Activated CD4-positive, CD25-positive, alpha-beta regulatory T cell treated with anti-CD3 and anti-CD28 coated beads, Interleukin-2, amount 50 U/mL, for 72 hours (primary cell): ENCODE measurements around the gene LAMB4.

Experiments used
- DNase-seq: peaks from one replicate; pipeline ENCODE4 v3.0.0; 2021

The LAMB4 gene

DNA sequence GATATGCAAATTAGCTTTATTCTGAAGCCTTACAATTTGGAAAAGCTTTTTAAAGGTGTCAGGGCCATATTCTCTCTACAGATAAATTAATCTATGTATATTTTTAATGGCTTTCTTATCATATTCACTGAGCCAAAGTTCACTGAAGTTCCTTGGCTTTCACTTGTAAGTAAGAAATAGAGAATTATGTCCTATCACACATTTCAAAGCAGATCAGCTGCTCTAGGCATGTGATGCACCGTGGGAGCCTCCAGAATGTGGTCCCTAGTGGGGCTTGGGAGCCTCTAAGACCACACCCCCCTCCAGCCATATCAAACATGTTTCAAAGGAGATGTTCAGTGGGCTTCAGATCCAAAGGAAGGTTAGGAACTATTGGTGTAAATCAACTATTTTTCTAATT is 51.5 kb downstream of the LAMB4 start:
- no peak for DNase-seq

DNA sequence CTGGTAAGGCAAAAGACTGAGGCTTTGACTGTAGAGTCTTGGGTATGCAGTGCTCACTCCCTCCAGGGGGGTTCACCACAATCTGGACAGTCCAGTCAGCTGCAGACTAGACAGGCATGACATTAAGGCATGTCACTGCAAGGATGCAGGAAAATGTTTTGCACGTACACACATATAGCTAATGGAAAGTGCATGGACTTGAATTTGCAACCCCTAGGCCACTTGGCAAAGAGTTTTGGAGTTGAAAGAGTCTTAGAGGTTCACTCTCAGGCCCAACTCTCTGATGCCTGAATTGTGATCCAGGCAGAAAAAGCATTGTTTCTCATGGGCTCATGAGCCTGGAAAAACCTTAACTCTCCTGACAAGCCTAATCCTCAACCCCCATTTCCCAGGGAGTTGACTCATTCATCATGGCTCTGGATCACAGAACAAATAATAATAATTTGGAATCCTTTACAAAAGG is 51.9 kb downstream of the LAMB4 start:
- DNase-seq = no peak

DNA sequence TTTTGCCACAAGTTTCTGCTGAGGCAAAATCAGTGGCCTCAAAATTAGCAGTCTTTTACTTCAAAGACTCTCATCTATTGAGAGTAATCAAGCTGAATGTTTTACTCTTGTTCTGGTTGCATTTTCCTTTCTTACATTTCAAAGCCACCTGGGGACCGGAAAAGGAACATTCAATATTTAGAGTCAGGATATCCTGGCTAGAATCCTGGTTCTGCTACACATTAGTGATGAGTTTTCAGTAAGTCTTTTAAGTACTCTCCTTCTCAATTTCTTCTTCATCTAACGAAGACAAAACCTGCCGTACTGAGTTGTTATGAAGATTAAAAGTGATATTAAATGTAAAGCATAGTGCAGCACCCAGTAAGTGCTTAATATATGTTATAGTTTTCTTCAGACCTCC is 52.5 kb downstream of the LAMB4 start:
- no peak for DNase-seq

DNA sequence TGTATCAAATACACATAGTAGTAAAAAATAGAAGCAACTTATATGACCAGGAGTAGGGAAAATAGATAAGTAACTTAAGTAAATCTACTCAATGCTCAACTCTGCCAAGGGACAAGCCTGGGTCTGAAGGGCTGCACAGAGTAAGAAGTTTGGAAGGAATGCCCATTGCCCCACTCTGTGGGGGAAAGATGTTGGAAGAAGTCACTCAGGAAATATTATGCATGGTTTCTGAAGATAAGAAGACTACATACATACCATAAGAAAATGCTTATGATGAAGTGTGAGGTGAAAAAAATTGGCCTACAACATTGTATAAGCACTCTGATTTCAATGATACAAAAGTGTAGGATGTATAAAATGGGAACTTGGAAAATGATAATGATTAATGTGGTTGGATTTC is 54.0 kb downstream of the LAMB4 start:
- DNase-seq = no peak

DNA sequence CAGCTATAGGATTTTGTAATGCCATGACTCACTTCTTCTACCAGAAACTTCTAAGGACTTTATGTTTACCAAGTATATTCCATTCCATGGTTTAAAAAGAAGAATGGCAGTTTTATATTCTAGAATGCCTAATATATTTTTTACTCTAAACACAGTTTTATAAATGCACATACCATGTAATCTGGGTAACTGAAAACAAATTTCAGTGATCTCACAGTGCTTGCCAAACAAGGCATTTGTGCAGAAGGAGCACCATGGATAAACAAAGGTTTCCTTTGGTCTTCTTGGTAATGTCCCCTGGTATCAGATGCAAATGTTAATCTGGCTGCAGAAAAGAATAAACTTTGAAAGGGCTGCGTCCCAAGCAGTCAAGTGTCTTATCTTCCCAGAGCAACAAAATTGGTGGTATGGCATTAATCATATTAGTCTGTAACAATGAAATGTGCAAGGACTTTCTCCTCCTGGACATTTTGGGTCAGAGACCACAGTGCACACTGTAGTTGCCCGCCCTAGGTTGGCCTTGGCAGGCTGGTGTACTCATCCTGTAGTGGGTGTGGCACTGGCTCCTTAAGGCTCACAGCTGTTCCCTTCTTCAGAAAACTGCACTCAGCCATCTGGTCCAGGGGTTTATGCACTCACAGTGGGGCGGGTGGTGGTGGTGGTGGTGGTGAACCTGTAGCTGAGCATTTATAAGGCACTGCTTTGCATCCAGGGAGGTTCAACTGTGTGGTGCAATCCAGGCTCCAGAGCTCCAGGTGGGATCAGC is 56.7 kb downstream of the LAMB4 start:
- no peak for DNase-seq

DNA sequence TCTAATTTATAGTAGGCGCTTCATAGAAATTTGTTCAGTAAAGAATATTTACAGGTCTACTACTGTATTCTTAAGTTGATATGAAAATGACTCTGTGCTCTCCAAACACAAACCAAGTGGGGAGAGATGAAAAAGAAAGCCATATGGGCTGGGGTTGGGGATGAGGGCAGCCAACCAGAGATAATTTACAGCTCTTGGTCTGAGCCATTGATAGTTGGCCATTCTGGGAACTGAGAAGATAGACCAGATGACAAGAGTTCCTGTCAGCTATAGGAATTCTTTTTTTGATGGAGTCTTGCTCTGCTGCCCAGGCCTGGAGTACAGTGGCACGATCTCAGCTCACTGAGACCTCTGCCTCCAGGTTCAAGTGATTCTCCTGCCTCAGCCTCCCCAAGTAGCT is 57.4 kb downstream of the LAMB4 start:
- no peak for DNase-seq

DNA sequence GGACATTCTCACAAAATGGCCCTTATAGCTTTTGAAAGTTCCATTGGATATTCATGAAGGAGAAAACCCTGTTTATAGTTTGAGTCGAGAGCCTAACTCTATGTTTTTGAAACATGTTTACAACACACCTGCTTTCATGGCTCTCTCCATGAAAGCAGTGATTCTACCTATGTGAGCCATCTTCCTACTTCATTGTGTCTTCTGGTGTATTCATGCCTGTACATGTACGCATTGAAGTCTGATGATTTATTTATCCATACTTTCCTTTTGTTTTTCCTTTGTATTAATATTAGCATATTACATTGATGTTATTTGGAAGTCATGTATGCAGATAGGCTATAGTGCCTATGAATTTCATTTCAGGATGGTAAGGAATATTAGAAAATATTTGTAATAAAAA is 58.0 kb downstream of the LAMB4 start:
- DNase-seq = no peak

DNA sequence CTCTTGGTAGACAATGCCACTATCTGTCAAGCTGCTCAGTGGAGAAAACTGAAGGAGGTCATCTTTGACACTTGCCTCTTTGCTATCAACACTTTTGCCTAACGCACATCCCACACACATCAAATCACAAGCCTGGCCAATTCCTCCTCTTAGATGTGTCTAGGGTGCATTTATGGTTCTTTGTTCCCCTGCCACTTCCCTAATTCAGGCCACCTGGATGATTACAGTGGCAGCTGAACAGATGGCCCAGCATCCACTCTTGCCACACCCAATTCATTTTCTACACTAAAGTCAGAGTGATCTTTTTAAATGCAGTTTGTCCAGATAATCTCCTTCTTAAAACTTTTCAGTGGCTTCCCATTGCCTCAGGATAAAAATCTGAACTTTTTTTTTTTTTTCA is 58.6 kb downstream of the LAMB4 start:
- no peak for DNase-seq

DNA sequence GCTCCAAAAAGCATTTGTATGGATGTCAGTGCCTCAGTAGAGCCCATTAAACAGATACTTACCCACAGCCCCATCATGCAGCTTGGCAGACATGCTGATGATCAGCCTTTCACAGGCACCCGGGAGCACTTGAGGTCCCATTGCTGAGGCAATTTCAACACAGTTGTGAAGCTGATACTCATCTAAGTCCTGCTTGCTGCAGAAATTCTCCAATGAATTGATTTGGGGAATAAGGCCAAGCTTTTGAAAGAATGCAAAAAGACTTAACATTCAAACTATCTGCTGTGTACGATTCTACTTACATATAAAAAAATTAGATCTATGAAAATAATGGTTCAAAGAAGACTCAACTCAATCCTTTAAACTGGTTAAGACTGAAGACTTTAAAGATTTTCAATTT is 60.5 kb downstream of the LAMB4 start:
- no peak for DNase-seq

DNA sequence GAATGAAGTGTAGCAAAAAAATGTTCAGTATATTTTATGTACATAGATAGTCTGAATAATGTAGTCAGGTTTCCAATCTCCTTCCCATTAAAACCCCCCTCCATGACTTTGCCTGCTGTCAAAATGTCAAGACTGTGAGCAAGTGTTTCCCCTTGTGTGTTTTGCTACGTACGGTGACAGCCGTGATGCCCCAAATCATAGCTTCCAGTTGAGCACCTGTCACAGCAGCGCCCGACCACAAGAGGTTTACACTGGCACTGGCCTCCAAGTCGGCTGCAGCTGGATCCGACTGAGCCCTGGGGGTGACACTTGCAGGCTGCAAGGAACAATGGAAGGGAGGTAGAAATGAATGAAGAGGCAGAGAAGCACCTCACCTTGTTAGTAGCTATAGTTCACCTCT is 62.3 kb downstream of the LAMB4 start:
- DNase-seq = no peak

DNA sequence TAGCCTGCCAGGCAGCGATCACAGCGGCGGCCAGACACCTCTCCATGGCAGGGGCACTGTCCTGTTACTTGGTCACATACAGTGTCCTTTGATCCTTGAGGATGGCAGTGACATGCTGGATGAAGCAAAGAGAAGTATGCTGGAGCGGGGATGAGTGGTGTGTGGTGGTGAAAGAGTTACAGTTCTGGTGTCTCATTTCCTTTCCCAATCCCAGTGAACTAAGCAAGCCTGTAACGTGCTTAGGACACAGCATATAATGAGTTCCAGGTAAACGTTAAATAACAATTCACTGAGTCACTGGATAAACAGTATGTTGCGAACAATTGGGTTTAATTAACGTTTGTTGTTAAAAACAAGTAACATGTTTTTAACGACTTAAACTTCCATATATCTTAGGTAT is 63.7 kb downstream of the LAMB4 start:
- no peak for DNase-seq

DNA sequence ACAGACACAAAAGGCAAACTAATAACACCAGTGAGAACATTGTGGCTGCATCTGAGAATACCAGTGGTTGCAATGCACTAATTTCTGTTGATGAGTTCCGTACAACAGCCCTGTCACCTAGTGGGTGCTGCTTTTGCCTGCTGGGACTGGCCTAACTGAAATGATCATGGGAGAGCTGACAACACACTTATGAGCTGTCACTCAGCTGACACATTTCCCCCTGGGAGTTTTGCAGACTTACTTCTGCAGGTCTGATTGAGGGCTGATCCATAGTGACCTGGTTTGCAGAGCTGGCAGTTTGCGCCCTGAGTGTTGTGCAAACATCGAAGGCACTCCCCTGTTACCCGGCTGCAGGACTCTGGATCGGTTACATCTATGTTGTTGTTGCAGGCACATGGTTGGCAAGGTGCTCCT is 66.6 kb downstream of the LAMB4 start:
- no peak for DNase-seq

DNA sequence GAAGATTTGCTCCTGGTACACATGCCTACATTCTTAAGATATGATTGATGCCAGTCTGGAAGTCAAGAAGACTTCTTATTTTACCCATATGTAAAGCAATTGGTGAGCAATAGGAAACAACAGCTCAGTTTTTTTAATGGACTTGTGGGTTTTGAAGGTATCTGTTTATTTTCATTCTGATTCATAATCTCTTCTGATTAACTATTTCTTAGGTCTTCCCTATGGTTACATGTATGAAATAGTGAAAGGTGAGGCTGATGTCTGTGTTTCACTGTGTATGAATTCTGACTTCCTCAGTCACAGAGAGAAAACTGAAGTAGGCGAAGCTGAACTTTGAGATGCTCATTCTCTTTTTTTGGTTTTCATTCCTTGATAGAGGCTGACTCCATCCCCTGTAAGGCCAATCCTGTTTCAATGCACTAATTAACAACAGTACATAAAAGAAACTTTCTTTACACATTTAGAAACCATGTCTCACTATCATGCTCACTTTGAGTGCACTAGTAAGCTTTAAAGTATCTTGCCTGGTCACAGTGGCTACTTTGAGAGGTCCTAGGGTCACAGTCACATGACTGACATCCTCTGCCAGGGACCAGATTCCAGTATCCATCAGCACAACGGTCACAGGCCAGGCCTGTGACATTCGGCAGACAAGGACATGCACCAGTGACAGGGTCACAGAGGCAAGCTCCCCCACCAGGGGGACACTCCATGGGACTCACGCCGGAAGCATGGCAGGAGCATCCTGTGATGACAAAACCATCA is 67.7 kb downstream of the LAMB4 start:
- no peak for DNase-seq

DNA sequence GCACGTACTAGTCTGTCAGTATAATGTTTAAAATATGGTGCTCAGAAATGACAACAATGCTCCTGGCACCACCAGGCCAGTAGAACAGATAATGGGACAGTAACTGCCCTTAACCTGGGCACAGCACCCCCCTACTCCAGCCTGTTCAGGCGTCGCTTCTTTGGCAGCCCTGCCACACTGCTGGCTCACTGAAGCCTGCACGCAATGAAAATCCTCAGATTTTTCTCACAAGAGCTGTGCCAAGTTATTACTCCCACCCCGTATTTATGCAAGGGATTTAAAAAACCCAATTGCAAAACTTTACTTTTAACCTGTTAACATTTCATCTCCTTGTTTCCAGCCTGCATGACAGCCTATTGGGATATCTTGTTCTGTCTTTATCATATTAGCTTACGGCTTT is 70.6 kb downstream of the LAMB4 start:
- DNase-seq = no peak

DNA sequence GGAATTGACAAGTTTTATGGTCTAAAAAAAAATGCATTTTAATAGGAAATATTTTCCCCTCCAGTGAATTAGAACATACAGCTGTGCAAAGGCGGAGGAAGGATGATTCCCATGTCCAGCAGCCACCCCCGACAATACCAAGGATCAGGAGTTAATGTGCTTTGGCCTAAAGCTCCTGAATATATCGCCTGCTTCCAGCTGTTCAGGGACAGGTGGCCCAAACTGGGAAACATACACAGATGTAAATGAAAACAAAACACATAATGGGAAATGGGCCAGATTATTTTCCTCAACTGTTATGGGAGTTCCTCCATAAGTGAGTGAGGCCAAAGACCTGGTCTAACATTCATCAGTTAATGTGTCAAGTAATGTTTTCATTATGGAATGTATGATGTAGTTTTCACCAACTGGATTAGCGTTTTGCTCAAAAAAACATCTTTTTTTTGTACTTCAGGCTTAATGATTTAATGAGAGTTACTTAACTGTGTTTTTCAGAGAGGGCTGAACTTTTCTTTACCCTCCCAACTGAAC is 72.1 kb downstream of the LAMB4 start:
- no peak for DNase-seq

DNA sequence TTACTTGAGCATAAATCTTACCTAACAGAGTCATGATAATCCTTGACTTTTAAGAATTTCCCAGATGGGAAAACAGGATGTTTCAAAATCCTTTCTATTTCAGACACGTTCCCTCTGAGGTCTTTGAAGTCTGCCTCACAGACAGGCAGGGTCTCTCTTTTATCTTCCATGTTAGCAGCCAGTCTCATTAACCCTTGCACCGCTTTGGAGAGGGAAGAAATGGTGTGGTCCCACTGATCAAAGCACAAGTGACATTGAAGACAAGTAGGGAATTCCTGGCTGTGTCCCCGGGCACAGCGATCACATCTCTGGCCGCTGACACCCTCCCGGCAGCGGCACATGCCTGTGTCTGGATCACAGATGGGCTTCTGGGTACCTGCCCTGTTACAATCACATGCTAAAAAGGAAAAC is 74.5 kb downstream of the LAMB4 start:
- no peak for DNase-seq

DNA sequence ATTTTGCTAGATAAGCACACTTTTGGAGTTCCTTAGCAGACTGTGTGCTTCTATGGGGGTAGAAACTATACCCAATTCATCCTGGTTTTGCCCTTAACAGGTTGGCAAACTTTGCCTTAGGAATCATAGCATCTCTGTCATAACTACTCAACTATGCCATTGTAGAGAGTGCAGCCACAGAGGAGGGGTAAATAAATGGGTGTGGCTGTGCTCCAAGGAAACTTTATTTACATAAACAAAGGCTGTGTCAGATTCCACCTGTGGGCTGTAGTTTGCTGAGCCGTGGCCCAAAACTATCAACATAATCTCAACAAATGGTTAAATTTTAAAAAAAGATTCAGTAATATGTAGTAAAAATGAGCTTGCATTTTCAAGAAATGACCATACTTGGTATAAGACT is 75.6 kb downstream of the LAMB4 start:
- no peak for DNase-seq

DNA sequence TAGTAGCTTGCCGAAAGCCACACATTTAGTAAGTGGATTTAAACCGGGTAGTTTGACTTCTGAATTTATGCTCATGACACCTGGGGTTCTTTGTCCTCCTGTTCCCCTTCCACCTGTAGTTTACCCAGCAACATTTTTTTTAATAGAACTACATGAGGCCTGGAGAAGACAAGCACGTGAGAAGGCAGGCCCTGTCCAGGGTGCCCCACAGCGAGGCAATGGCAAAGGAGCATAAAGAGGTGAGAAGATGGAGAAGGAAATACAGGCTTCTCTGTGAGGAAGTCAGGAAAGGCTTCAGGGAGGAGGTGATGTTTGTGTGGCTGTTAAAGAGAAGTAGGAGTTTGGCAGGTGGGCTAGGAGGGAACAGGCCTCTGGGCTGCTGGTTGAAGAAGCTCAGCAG is 76.9 kb downstream of the LAMB4 start:
- no peak for DNase-seq

DNA sequence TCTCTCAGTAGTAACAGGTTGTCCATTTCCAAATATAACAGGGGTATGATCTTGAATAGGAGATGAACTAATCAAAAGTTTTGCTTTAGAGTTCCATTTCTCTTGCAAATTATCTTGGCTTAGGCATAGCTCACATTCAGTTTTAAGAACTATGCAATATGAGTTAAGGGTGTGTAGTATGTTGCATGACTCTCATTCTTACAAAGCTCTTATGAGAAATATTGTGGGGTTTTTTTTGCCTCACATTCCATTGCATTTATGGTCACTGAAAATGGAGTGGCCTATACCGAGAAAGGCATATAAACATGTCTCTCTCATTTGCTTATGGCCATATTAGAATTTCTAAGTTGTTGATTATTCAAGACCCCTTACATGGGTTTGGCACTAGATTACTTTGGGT is 78.7 kb downstream of the LAMB4 start:
- no peak for DNase-seq

DNA sequence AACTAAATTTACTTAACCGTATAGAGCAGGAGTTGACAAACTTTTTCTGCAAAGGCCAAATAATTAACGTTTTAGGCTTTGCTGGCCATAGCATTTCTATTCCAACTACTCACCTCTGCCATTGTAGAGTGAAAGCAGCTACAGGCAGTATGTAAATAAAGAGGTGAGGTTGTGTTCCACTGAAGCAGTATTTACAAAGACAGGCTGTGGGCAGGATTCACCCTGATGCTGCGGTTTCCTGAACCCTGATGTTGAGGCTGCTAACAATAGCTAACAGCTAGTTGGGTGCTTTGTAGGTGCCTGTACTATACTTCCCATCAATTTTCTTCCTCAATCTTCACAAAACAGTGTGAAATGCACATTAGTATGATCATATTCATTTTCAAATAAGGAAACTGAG is 80.2 kb downstream of the LAMB4 start:
- DNase-seq = no peak

DNA sequence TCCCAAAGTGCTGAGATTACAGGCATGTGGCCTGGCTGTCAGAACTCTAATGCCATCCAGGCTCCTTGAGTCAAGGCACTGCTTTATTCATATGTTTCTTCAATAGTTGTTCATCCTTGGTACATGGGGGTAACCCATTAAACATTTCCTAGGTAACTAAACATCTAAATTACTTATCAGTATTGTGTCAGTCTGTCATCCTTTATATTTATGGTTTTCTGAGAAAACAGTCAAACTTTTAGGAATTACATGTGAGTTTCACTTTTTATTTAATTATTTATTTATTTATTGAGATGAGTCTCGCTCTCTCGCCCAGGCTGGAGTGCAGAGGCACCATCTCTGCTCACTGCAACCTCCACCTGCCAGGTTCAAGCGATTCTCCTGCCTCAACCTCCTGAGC is 81.7 kb downstream of the LAMB4 start:
- DNase-seq = no peak

DNA sequence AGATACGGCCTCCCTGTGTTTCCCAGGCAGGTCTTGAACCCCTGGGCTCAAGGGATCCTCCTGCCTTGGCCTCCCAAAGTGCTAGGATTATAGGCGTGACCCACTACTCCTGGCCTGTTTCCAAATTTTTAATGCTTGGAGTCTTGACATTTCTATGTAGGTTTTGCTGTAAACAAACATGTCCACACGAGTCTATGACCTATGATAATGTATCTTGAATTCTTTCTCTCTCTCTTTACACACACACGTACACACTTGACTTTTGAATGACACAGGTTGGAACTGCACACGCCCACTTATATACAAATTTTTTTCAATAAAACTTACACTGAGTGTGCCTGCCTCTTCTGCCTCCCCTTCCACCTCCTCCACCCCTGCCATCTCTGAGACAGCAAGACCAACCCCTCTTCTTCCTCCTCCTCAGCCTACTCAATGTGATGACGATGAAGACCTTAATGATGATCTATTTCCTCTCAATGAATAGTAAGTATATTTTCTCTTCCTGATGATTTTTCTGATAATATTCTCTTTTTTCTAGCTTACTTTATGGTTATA is 83.1 kb downstream of the LAMB4 start:
- DNase-seq = no peak

DNA sequence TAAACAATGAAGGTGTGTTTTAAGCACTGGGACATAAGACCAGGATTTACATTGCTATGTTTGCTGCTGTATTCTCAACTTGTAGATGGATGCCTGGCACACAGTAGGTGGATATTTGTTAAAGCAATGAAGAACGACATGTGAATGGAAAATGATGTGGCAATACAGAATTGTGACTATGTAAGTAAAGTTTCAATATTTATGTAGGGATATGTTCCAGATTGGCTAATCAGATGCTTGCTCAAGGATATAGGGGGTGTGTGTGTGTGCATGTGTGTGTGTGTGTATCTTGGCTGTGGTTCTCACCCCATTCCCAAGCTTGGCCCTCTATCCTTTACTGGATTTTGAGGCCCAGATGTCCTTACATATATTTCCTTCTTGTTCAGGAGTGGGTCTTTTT is 84.5 kb downstream of the LAMB4 start:
- no peak for DNase-seq

DNA sequence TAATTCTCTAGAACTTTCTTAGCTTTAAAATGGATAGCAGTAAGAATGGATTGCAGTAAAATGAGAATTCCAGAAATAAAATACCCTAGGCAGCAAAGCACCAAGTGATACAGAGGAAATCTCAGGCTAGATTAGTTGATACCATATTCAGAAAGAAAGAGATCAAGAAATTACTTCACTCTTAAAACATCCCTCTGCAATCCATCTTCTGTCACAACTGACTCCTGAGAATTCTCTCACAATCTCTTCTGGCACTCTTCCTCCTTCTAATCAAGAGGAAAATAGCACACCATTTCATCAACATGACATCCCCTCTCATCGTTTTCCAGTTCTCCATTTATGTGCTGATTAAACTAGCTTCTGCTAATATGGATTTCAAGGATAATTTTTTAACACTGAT is 85.0 kb downstream of the LAMB4 start:
- DNase-seq = no peak
